CD4-positive, alpha-beta T cell treated with Interleukin-1 beta for 1 hour (primary cell): ENCODE measurements around the gene CDKN2B.

Source experiments
- DNase-seq, 2 donors: peaks; one replicate each; pipeline ENCODE4 v3.0.0-alpha.2; 2020 to 2022

The CDKN2B gene

DNA sequence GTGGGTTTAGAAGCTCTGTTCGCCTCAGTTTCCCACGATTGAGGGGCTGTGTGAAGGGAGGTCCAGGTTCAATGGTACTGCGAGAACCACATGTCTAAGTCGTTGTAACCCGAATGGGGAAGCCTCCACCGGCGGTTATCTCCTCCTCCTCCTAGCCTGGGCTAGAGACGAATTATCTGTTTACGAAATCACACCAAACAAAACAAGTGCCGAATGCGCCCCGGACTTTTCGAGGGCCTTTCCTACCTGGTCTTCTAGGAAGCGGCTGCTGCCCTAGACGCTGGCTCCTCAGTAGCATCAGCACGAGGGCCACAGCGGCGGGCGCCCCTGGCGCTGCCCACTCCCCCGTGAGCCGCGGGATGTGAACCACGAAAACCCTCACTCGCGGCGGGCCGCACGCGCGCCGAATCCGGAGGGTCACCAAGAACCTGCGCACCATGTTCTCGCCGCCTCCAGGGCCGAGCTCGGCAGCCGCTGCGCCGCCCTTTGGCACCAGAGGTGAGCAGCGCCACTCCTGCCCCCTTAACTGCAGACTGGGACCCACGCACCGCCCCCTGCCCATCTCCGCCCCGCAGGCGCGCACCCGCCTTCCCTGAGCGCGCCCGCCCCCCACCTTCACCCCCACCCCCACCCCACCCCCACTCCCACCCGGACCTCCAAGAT is 15.1 kb downstream of the CDKN2B start, which contains the start of gene CDKN2A:
CDKN2A (minus strand) TSS at position 500 of the 663 bp plus-strand sequence.
- peak; percentile 60 to 64 for DNase-seq

DNA sequence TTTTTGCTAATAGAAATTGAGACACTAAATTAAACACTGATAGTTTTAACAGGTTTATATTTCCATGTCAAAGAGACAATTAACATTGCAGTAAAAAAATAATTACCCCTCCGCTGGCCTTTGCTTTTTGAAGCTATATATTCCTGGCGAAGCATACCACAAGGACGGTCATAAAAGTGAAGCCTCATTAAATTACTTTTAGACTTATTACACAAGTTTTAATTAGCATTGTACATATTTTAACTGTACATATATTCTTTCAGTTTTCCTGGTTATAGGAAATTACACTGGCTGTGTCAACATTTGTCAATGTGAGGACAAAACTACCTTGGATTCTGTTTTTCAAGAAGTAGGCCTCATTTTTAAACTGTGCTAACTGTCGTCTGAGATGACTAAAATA is 16.1 kb downstream of the CDKN2B start:
- no peak for DNase-seq

DNA sequence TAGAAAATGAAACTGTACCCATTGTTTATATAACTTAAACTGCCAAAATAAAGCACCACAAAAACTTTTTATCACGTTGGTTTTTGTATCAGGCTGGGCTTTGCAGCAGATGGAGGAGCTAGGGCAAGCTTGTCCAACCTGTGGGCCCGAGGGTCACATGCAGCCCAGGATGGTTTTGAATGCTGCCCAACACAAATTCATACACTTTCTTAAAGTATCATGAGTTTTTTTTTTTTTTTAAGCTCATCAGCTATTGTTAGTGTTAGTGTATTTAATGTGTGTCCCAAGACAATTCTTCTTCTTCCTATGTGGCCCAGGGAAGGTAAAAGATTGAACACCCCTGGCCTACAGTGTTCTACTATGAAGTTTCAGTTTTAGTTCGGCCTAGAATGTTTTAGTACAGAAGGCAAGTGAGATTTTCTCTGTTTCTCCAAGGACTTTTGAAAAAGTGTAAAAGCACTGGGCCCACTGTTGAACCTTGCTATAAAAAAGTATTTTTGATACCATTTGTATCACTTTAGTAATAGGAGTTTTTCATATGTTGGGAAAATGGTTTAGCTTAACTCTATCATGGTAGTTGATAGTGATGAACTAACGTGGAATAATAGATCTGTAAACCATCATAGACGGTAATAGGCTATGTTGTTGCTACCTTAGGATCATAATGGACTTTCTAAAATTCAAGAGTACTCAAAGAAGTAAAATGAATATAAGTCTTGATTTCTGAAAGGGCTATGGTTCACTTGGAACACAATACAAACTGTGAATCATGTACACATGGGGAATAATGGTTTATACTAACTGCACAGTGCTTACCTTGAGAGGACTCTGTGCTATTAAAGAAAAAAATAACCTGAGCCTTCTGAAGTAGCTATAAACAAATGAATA is 17.8 kb downstream of the CDKN2B start:
- DNase-seq: no peak

DNA sequence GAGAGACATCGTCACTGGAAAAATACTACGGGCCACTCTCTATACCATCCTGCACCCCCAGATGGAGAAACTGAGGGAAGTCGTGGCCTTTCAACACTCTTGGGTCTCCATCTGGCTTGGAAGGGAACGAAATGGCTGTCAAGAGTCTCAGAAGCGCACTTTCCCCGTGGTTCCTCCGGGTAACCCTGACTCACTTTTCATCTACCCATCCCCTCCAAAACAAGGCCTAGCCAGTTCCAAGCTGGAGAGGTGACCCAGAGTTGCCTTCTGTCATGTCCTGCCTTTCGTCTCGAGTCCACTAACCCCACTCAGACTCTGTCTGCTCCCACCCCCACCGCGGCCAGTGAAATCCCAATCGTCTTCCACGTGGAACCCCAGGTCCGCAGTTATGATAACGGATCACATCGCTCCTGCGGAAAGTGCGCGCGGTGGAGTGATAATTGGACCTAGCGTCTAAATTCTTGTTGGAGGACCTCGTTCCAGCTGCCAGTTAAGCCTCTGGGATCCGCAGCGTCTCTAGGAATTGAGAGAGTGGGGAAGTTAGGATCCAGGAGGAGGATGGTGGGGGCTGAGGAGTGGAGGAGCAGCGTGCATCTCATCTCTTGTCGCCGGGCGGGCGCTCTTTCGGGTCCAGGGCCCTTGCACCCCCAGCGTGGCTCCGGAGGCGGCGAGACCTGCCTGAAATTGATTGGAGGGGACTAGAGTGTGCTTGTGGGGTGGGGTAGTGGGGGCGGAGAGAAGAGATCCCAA is 19.5 kb downstream of the CDKN2B start:
- no peak for DNase-seq

DNA sequence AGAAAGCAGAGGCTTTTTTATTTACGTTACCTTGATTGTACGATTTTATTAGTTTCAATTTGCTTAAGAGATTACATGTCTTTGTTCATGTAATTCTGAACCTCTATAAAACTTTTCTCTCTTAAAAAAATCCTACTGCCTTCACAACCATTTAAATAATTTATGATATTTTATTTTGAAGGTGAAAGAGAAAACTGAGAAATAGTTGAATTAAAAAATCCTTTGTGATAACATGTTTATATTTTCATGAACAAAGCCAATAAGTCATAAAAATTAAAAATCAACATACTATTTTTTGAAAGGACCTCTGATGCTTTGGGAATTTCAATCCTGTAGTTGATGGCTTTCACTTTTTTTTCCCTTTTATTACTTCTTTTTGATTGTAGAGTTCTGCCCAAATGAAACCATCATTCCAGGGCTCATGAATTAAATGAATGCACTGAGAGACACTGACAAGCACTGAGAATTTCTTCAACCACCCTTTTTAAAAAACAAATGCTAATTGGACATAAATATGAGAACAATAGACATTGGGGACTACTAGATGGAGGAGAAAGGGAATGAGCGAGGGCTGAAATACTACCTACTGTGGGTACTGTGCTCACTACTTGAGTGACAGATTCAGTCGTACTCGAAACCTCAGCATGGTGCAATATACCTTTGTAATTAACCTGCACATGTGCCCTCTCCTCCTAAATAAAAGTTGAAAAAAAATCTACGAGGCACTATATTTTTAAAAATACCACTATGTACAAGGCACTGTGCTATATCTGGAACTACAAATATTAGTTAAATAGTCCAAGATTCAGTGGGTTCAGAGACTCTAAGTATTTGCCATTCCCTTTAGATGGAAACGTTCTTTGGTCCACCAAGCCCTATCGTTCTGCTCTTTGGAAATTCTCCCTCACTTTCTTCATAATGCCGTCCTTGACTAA is 20.8 kb downstream of the CDKN2B start:
- no peak for DNase-seq

DNA sequence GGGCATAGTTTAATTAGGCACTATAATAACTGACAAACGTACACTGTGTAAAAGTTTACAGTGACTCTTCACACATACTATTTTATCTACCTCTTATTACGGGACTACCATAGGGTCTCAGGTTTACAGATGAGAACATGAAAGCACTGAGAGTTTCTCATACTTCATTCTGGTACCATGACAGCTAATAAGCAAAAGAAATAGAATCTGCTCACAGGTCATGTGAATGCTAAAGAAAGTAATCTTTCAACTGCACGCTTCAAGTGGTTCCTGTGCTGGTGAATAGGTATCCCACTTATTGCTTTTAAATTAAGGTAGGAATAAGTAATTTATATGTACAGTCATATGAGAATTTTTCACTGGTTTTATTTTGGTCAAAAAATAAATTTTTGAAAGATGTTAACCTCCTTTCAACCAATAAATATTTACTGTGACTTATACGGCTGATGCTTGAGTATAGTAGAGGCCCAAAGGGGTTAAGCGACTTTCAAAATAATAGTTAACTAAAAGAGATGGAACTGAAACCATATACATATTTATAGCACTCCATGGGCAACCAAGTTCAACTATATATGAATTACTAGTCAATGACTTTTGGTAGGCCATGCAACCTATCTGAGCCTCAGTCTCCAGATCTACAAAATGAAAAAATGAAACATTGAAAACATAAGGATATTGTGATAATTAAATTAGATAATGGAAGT is 23.0 kb downstream of the CDKN2B start:
- no peak for DNase-seq

DNA sequence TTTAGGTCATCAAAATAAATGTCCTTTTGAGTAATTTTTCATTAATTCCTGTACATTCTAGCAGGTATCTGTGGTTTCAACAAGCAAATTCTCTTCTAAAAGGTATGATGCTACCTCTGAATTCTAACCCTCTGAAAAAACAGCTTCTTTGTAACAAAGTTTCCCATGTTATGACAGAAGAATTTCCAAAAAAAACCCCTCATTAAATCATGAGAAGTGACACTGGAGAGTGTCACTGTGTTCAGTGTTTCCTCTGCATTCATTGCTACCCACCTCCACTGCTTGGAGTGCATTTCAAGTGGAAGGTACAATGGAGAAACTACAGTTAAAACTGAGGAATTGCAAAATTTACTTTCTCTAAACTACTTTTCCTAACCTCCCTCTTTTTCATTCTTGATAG is 25.0 kb downstream of the CDKN2B start:
- no peak for DNase-seq

DNA sequence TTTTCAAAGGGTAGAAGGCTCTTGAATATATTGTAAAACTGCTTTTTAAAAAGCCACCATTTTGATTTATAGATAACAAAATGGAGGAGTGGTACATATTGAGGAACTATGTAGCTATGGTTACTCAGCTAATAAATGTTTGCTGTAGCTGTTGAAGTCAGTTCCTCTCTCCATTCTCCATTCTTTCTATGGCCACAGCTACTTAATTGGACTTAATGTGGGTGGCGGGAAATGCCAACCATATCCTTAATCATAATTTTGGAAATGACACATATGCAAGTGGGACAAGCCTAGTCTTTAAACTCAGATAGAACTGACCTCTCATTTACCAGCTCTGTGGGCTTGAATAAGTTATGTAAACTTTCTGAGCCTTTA is 25.6 kb downstream of the CDKN2B start:
- DNase-seq: no peak

DNA sequence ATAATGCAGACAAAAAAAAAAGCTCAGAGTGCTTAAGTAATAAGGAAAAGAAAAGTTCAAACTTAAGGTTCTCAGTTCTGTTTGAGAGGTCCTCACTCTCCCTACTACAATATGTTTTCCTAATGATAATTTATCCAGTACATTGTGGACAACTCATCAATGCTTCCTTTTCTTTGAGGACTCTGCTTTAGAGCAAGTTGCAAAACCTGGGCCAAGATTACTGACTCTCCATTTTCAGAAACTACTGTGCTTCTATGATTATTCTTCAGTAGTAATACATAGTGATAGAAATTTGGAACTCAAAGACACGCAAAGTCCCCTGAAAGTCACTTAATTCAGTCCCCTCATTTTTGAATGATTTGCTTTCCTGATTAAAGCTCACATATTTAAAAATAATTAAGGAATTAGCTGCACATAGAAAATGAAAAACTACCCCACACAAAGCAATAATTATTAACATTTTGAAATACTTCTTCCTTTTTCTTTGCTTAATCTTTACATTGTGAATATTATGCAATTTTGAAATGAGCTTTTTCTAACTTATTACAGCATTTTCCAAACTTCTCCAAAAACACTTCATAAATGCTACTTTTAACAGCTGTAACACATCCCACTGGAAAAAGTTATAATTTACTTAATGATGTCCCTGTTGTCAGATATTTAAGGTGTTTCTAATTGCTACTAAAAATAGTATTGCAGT is 26.1 kb downstream of the CDKN2B start:
- no peak for DNase-seq

DNA sequence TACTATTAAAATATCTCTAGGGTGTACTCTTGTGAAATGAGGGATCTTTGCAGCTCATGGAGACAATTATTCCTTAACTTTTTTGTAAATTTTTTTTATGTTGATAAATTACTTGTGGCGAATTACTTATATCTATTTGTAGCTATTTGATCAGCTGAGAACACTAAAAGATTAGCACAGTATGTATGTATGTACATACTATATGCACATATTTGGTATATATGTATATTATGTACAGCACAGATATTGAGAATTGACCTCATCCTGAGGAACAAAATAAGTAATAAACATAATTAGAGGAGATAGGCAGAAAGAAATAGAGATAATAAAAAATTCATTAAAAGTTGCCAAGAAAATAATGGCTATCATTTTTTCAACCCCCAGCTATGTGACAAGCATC is 26.7 kb downstream of the CDKN2B start:
- DNase-seq: no peak

DNA sequence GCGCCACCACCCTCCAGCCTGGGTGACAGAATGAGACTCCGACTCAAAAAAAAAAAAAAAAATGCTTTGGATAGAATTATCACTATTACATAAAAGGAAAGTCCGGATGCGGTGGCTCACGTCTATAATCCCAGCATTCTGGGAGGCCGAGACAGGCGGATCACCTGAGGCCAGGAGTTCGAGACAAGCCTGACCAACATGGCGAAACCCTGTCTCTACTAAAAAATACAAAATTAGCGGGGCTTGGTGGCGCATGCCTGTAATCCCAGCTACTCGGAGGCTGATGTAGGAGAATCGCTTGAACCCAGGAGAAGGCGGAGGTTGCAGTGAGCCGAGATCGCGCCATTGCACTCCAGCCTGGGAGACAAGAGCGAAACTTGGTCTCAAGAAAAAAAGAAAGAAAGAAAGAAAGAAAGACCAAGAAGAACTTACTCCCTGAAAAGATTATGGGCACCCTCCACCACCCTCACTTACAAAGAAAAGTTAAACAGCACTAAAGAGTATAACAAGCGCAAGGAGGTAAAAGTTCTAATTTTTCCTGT is 32.7 kb downstream of the CDKN2B start:
- DNase-seq: no peak

DNA sequence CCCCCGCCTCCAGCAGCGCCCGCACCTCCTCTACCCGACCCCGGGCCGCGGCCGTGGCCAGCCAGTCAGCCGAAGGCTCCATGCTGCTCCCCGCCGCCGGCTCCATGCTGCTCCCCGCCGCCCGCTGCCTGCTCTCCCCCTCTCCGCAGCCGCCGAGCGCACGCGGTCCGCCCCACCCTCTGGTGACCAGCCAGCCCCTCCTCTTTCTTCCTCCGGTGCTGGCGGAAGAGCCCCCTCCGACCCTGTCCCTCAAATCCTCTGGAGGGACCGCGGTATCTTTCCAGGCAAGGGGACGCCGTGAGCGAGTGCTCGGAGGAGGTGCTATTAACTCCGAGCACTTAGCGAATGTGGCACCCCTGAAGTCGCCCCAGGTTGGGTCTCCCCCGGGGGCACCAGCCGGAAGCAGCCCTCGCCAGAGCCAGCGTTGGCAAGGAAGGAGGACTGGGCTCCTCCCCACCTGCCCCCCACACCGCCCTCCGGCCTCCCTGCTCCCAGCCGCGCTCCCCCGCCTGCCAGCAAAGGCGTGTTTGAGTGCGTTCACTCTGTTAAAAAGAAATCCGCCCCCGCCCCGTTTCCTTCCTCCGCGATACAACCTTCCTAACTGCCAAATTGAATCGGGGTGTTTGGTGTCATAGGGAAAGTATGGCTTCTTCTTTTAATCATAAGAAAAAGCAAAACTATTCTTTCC is 34.2 kb downstream of the CDKN2B start:
- DNase-seq: peak; percentile 19 to 45

DNA sequence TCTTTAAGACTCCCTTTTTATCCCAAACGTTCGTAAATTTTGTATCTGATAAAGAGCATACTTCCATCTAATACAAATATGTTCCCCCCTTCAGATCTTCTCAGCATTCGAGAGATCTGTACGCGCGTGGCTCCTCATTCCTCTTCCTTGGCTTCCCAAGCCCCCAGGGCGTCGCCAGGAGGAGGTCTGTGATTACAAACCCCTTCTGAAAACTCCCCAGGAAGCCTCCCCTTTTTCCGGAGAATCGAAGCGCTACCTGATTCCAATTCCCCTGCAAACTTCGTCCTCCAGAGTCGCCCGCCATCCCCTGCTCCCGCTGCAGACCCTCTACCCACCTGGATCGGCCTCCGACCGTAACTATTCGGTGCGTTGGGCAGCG is 34.8 kb downstream of the CDKN2B start:
- DNase-seq: no peak

DNA sequence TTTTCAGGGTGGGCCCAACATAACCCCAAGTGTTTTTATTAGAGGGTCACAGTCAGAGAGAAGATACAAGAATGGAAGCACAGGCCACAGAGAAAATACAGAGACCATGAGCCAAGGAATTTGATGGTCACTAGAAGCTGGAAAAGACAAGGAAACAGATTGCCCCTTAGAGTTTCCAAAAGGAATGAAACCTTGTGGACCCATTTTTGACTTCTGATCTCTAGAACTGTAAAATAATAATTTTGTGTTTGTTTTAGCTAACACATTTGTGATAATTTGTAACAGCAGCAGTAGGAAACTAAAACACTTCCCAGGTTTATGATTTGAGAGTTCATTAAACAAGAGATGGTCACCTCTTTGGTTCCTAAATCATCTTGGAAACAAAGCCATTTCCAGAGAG is 36.7 kb downstream of the CDKN2B start:
- no peak for DNase-seq

DNA sequence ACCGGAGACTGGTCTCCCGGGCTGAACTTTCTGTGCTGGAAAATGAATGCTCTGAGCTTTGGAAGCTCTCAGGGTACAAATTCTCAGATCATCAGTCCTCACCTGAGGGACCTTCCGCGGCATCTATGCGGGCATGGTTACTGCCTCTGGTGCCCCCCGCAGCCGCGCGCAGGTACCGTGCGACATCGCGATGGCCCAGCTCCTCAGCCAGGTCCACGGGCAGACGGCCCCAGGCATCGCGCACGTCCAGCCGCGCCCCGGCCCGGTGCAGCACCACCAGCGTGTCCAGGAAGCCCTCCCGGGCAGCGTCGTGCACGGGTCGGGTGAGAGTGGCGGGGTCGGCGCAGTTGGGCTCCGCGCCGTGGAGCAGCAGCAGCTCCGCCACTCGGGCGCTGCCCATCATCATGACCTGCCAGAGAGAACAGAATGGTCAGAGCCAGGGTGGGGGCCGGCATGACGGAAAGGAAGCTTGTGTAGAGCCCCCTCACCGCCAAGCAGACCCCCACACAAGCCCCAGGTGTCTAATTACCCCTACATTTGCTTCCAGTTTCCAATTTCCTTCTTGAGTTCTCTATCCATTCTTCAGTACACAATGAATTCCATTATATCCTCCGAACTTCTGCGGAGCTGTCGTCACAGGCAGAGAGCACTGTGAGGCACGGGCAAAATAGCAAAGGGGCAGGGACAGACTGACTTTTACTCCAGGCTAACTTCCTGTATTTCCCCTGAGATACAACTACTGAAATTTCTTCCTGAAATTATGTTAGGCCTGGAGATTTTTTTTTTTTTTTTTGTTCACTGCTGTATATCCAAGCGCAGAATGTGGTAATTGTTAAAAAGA is 38.1 kb downstream of the CDKN2B start:
- no peak for DNase-seq

DNA sequence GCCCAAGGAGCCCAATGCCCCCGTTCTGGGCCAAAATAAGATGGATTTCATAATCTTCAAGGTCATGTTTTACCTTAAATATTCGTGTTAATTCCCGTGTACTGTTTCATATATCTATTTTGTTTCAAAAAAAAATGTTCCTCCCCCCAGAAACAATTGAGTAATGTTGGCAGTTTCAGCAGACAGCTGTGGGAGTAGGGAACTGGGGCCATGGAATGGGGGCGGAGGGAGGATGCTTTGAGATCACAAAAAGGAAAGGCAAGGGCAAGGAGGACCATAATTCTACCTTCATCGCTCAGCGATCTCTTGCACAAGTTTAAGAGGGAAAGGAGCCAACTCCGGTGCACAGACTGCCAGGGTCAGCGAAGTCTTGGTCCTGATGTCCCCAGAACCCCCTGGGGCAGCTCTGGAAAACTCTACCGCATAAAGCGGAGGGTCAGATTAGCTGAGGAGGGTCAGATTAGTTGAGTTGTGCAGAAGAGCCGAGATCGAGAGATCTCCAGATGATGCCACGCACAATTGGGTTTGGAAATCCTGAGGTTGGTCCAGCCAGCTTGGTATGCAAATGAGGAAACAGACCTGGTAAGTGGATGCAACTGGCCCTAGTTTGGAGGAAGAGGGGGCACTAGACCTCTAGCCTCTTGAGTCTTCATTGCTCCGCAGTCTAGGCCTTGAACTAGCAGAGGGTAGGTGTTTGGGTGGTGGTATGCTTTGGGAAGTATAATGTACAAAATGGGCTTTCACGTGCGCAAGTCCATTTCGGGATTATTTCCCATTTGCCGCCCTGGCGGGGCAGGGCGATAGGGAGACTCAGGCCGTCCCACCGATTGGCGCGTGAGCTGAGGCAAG is 38.9 kb downstream of the CDKN2B start:
- no peak for DNase-seq

DNA sequence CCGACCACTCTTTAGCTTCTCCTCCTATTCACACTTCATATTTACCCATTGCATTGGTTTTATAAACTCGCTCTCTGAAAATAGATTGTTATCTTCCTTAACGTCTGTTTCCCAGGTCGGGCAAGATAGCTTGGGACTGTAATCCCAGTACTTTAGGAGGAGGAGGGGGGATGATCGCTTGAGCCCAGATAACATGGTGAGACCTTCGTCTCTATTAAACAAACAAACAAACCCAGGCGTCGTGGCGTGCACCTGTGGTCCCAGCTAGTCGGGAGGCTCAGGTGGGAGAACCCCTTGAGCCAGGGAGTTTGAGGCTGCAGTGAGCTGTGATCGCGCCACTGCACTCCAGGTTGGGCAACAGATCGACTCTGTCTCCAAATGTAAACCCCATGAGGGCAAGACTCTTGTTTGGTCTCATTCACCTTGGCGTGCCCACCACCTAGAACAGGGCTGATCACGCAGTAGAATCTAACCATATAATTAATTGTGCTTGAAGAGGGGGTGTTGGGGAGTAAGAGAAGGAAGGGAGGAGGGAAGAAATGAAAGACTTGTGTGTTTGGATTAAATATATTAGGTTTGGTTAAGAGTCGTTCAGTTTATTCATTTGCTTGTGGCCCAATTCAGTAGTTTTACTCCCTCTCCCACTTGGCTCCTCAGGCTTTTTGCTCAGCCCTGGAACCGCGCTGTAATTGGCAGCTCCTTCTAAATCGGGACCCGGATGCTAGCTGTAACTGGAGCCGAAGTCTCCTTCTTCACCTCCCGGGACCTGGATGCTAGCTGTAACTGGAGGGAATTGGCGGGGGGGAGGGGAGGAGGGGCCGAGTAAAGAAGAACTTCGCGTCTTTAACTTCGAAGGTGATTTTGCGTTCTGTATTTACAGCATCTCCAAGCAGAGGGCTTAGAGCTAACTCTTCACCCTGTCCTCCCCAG is 39.8 kb downstream of the CDKN2B start:
- no peak for DNase-seq
